LNCaP clone FGC (cell line): Measurements from ENCODE around the gene FGFRL1.

Experiments used
- DNase-seq: peaks from one replicate; pipeline ENCODE4 v3.0.0-alpha.2; 2011; ENCODE audit warnings: low read depth
- H3K4me3 ChIP-seq: 2 replicates; pipeline ENCODE4 v1.5.1; 2011; ENCODE audit warnings: mild to moderate bottlenecking, low read depth, low read length, control low read depth
- TF ChIP-seq, protein P1 (sequence below): IDR thresholded peaks from 2 replicates; pipeline ENCODE4 v1.5.1; 2012; ENCODE audit warnings: mild to moderate bottlenecking; ENCODE audit not compliant: control insufficient read depth, insufficient read depth; ENCODE audit errors: extremely low read depth

FGFRL1 gene

DNA sequence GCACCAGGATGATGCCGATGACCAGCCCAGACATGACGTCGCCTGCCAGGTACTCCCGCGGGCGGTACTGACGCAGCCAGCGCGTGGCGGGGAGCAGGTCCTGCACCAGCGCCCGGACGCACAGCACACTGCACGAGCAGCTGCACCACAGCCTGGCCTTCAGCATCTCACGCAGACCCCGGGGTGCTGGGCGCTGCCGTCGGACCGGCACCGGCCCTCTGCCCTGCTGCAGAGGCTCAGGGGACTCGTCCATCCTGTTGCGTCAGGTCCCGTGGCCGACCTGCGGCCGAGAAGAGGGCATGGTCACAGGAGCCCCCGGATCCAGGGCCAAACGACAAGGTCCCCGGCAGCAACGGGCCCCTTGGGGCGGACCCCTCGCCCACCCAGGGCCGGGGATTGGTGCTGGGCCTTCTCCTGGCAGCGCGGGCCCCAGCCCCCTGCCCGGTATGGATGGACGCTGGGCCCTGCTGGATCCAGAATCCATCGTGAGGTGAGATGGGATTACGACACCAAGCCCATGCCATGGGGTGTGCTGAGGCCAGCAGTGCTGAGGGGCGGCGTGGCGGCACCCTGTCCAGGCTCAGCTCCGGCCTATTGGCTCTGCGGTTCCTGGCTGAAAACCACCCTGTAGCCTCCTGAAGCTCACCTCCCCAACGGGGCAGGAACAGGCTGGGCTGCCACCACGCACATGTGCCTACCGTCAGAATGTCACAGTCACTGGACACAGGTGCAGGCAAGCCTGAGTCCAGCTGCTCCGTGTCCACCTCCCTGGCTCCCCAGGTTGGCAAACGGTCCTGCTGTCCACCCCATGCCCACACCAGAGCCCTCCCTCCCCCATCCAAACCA lies 19.8 kb upstream of the FGFRL1 start:
- TF ChIP-seq, protein P1, sequence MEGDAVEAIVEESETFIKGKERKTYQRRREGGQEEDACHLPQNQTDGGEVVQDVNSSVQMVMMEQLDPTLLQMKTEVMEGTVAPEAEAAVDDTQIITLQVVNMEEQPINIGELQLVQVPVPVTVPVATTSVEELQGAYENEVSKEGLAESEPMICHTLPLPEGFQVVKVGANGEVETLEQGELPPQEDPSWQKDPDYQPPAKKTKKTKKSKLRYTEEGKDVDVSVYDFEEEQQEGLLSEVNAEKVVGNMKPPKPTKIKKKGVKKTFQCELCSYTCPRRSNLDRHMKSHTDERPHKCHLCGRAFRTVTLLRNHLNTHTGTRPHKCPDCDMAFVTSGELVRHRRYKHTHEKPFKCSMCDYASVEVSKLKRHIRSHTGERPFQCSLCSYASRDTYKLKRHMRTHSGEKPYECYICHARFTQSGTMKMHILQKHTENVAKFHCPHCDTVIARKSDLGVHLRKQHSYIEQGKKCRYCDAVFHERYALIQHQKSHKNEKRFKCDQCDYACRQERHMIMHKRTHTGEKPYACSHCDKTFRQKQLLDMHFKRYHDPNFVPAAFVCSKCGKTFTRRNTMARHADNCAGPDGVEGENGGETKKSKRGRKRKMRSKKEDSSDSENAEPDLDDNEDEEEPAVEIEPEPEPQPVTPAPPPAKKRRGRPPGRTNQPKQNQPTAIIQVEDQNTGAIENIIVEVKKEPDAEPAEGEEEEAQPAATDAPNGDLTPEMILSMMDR = no peak
- peak overlapping the region; percentile 57 for H3K4me3 ChIP-seq
- DNase-seq = no peak

DNA sequence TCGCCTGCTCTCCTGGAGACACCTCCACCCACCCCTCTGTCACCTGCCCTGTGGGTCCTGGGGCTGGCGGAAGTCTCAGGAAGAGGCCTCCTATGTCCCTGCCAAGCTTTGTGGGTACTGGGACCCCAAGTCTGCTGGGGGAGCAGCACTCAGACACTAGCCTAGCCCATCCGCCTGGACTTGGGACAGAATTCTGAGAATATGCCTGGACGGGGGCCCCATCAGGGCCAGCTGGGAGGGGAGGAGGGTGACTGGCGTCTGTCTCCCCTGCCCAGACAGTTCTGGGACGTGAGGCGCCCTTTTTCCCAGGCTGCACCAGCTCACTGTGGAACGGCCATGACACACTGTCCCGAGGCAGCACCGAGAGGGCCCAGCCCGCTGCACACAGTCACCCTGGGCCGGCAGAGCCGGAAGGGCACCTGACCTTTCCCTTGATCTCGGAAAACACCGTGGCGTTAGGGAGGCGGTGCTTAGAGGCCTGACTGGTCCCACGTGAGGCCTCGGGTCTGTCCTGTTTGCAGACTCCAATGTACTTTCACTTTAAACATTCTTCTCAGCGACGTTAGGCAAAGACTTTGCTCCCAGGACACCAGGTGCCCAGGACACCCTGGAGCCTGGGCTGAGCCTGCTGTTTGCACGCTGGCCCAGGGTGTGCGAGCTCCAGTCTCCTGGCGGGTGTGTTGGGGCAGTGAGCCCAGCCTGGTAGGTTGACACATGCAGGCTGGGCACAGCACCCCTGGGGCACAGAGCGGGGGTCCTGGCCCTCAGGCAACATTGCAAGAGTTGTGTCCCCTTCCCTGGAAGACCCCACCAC lies 18.9 kb upstream of the FGFRL1 start:
- TF ChIP-seq, protein P1 = no peak
- peak overlapping the region; percentile 57 for H3K4me3 ChIP-seq
- peak; percentile 93 for DNase-seq

DNA sequence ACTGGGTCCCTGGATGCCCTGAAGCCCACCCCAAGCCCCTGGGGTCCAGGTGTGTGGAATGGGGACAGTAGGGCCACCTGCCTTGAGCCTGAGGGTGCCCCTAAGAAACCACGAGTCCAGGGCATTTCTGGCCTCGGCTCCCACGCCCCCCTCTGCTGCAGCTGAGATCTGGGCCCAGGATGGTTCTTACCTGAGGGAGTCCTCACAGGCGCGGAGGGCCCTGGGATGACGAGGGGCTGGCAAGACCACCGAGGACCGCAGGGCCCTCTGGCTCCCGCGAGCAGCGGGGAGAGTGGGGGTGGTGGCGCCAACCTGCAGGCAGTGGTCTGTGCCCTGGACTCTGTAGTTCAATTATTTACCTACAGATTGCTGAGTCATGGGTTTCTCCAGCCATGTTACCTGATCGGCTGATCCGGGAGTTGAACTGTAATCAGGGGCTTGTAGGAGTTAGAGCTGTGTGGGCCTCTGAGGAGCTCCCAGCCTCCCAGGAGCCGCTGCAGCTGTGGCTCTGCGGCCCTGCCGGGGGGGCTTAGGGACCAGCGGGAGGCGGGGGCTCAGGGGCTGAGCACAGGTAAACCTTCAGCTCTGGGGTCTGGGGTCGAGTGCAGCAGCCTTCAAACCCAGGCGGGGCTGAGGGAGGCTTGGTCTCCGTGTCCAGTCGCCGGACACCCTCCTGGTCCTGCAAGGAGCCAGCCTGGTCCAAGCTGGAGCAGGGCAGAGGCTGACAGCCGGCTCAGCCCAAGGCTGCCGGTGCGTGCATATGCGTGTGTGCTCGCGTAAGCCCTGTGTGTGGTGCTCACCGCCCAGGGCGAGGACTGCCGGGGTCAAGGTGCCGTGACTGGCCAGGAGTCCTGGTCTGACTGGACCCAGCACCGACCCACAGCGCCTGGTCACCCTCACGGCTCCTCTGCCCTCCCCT lies 18.1 kb upstream of the FGFRL1 start, which contains the start of gene SLC26A1:
TSS of gene SLC26A1 (minus strand) at position 294 of the 919 bp plus-strand sequence. CDS start 1,701 bp downstream, outside the sequence.
- peak; percentile 51 for DNase-seq
- H3K4me3 ChIP-seq = peak within 1 kb of the TSS; percentile 57
- TF ChIP-seq, protein P1 = no peak

DNA sequence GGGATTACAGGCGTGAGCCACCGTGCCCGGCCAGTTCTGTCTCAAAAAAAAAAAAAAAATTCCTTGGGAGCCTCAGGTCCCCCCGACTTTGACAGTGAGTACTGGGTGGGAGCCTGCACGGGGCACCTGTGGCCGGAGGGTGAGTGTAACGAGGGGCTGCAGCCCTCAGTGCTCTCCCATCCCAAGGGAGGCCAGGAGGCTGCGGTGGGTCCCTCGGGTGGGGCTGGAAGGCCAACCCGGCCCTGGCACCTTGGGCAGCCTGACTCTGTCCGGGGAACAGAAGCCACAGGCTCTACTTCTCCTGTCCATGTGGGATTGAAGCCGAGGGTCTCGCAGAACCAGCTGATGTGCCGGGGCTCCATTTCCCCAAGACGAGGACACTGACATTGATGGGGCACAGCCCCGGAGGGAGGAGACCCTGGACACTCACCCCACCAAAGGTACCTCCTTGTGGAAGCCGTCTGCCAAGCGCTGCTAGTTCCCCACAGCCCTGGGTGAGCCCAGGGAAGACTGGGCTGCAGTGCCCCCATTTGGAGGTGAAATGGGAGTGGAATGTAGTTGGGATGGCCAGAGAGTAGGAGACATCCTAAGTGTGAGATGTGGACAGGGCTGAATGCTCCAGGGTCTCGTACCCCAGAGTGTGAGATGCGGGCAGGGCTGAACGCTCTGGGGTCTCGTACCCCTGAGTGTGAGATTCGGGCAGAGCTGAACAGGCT lies 16.0 kb upstream of the FGFRL1 start:
- H3K4me3 ChIP-seq = no peak overlapping the region
- no peak for DNase-seq
- TF ChIP-seq, protein P1 = no peak

DNA sequence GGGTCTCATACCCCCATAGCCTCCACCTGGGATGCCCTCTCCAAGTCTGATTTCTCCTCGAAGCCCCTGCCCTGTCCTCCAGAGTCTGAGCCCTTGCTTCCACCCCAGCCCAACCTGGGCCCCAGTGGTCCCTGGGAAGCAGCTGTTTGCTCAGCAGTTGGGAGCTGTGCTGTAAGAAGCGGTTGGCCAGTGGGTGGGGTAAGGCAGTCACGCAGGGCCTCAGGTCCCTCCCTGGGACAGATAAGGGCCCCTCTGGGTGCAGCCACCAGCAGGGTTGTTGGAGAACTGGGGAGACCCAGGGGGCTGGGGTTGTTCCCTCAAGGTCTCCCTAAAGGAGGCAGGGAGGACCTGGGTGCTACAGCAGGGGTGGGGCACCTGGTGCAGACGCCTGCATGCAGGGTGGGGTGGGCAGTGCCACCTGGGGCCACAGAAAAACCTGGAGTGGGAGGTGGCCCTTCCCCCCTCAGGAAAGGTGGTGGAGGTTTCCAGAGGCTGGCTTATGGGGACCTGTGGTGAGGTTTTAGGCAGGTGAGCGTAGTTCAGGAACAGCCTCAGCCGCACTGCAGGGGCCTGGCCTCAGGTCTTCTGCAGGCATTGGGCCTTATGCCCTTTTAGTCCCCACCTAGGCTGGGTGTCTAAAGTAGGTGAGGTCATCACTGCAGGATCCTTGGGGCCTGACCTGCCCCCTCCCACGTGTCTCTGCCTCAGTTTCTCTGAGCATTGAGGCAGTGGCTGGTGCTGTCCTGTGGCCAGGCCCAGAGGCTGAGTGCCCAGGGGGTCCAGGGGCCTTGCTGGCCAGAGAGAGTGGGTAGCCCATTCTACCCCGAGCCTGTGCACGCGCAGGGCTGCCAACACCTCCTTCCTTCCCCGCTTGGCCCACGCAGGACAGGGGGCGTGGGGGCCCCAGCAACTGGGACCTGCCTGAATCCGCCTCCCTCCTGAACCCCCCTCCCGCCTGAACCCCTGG lies 15.1 kb upstream of the FGFRL1 start:
- TF ChIP-seq, protein P1 = no peak
- no peak for DNase-seq
- no peak overlapping the region for H3K4me3 ChIP-seq
